ES-I3 (cell line): ENCODE measurements around the gene PFAS.
A peak's percentile ranks its signal among the peaks of the same experiment; 100 is the strongest.
"Not testable (repeated sequence)": the region's sequence is repeated elsewhere in the genome, so short reads cannot be mapped to it uniquely, and the experiment has no call there.

Experiments
- H3K36me3 ChIP-seq: 2 replicates; pipeline ENCODE4 v1.6.1; 2013; ENCODE audit warnings: mild to moderate bottlenecking, low read length, control low read depth, moderate library complexity; ENCODE audit not compliant: insufficient read depth
- H3K4me1 ChIP-seq: 2 replicates; pipeline ENCODE4 v1.6.1; 2013; ENCODE audit warnings: mild to moderate bottlenecking, control low read depth, low read length; ENCODE audit not compliant: insufficient read depth
- H3K9ac ChIP-seq: 2 replicates; pipeline ENCODE4 v1.6.1; 2013; ENCODE audit warnings: low read depth, mild to moderate bottlenecking, low read length, moderate library complexity
- H3K9me3 ChIP-seq: 2 replicates; pipeline ENCODE4 v1.6.1; 2013; ENCODE audit warnings: mild to moderate bottlenecking, low read length, moderate library complexity; ENCODE audit not compliant: control insufficient read depth, insufficient read depth

Gene PFAS

GRCh38 chr17:8248751-8249607, at the start of gene PFAS:
Gene PFAS (plus strand): TSS chr17:8249289. CDS start chr17:8253938, 4,649 bp downstream.
- Histone ChIP-seq H3K4me1 (peaks cover 6% of the 10 kb centered on the region), H3K9ac (peak within 1 kb of the TSS; percentile 78), H3K36me3 (peaks cover under 1% of the 10 kb centered on the region; the same call in 1 of the 2 replicates), H3K9me3 (no peaks in the 10 kb centered on the region)

- no peaks in the 10 kb centered on the region for H3K4me1 ChIP-seq
- peaks cover 17% of the 10 kb centered on the region for H3K36me3 ChIP-seq
- H3K9ac ChIP-seq = no peak overlapping the region
- H3K9me3 ChIP-seq = no peaks in the 10 kb centered on the region
These were observed 44.1 kb upstream of the PFAS start for GRCh38 chr17:8204761-8205555.

DNA sequence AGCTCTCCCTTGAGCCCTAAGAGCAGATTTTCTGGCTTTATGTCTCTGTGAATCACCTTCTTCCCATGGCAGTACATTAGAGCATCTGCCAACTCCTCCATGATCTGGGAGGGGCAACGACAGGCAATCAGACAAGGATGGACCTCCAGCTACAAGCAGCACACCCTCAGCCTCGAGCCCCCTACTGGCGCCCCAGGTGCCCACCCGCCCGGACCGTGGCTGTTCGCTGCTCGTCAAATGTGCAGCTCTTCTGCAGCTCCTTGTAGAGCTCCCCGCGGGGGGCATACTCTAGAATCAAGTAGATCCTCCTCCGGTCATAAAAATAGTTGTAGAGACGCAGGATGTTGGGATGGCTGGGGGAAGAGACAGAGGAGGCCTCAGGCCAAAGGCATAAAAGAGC, 42.6 kb upstream of the PFAS start:
- Histone ChIP-seq H3K36me3 (peaks cover 17% of the 10 kb centered on the region), H3K9ac (no peak overlapping the region), H3K9me3 (no peaks in the 10 kb centered on the region), H3K4me1 (no peaks in the 10 kb centered on the region)

DNA sequence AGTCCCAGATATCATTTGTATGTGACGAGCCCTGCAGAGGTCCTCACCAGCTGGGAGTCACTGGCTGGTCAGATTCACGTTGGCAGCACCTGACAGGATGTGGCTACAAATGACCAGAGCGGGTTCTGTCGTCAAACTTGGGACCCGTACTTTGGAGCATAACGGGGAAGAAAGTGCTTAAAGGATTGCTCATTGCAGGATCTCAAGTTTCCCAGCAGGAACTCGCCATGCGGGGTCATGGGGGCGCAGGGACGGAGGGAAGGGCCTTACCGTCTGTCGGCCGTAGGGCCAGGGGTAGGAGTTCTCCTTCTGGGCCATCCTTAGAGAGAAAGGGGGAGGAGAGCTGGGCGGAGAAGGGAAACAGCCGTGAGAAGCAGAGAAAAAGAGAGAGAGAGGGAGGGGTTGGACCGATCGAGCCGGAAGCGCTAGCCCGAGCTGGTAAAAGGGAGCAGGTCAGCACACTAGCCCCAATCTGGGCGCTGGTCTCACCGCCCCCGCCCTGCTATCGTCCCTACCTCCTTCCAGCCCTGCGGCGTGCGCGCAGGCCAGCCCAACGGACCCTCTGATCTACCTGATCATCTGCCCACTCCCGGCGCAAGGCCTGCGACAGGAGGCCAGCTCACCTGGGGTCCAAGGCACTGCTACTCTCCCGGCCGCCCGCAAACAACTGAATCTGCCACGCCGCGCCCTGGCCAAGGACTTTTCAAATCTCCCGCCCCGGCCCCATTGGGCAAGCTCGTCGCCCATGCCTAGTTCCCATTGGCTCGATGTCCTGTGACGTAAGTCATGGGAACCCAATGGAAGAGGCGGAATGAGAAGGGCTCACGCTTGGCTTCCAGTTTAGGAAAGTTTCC, 39.0 kb upstream of the PFAS start, which contains the start of gene AURKB:
AURKB (minus strand) TSS at position 669 of the 854 bp plus-strand sequence; CDS start at position 318, 351 bp downstream.
- H3K36me3 ChIP-seq = peaks cover 17% of the 10 kb centered on the region
- no peaks in the 10 kb centered on the region for H3K4me1 ChIP-seq
- peak within 1 kb of the TSS; percentile 90 for H3K9ac ChIP-seq
- no peaks in the 10 kb centered on the region for H3K9me3 ChIP-seq

DNA sequence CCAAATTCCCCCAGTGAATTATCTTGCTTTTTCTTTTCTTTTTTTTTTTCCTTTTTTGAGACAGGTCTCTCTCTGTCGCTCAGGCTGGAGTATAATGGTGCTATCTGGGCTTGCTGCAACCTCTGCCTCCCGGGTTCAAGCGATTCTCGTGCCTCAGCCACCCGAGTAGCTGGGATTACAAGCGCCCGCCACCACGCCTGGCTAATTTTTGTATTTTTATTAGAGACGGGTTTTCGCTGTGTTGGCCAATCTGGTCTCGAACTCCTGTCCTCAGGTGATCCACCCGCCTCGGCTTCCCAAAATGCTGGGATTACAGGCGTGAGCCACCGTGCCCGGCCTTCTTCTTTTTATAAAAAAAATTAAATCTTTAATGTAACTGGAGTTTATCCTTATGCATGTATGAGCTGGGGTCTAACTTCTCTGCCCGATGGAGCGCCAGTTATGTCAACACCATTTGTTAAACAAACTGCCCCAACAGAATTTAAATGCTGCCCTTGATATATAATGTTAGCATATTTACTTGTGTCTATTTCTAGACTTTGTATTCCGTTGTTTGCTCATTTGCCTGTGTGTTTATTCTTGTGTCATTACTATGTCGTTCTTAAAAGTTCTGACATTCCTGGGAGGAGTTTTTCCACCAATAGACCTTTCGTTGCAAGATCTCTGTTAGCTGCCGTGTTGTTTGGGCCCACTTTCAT, 38.2 kb upstream of the PFAS start:
- Histone ChIP-seq H3K4me1 (no peaks in the 10 kb centered on the region), H3K36me3 (peaks cover 13% of the 10 kb centered on the region), H3K9me3 (no peaks in the 10 kb centered on the region), H3K9ac (peak overlapping the region; percentile 90; the same call in 1 of the 2 replicates)

GRCh38 chr17:8212312-8213180, 36.5 kb upstream of the PFAS start:
- H3K4me1 ChIP-seq = no peaks in the 10 kb centered on the region
- H3K36me3 ChIP-seq = peaks cover 2% of the 10 kb centered on the region
- H3K9ac ChIP-seq = no peak overlapping the region
- no peaks in the 10 kb centered on the region for H3K9me3 ChIP-seq

GRCh38 chr17:8214000-8214399, 35.1 kb upstream of the PFAS start:
- H3K36me3 ChIP-seq, H3K4me1 ChIP-seq, H3K9ac ChIP-seq, H3K9me3 ChIP-seq: not testable (repeated sequence)

- Histone ChIP-seq H3K36me3 (no peaks in the 10 kb centered on the region), H3K9me3 (no peaks in the 10 kb centered on the region), H3K4me1 (no peaks in the 10 kb centered on the region; the same call in 1 of the 2 replicates), H3K9ac (peak overlapping the region; percentile 81)
These were observed 28.1 kb upstream of the PFAS start for GRCh38 chr17:8220783-8221662.

GRCh38 chr17:8221663-8222379, 27.3 kb upstream of the PFAS start:
- H3K36me3 ChIP-seq = no peaks in the 10 kb centered on the region
- H3K9ac ChIP-seq = peak overlapping the region; percentile 86
- no peaks in the 10 kb centered on the region for H3K9me3 ChIP-seq
- H3K4me1 ChIP-seq = no peaks in the 10 kb centered on the region; the same call in 1 of the 2 replicates

GRCh38 chr17:8222380-8222629, 26.8 kb upstream of the PFAS start:
- no peaks in the 10 kb centered on the region for H3K36me3 ChIP-seq
- peak overlapping the region; percentile 86; the same call in 1 of the 2 replicates for H3K9ac ChIP-seq
- H3K9me3 ChIP-seq = no peaks in the 10 kb centered on the region
- H3K4me1 ChIP-seq = no peaks in the 10 kb centered on the region; the same call in 1 of the 2 replicates

DNA sequence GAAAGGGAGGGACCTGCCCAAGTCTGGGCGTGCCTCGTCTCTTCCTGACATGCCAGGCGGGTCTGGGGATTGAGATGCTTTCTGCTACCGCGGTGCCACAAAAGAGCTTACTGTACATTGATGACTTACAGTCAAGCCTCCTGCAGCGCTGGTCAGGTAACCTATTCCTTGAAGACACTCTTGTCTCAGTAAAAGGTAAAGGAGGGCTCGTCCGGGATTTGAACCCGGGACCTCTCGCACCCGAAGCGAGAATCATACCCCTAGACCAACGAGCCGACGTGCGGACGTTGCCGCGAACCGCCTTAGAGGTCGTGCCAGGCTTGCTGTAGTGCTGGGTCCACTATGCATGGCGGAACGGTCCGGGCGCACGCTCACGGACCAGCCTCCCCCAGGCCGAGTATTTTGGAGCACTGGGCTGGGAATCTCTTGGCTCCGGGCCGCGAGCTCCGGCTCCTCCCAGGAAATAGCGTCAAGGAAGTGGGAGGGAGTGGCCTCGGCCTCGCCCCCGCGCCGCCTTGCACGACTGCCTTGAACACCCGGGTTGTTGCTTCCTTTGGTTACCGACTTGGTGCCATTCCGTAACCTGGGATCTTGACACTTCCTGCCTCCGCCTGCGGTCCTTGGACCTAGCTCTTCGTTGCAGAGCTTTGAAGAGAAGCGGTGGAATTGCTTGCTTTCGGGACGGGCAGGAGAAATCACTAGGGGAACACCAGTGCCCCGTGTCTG, 26.3 kb upstream of the PFAS start:
- Histone ChIP-seq H3K4me1 (no peaks in the 10 kb centered on the region; the same call in 1 of the 2 replicates), H3K9ac (peak overlapping the region; percentile 86), H3K9me3 (no peaks in the 10 kb centered on the region), H3K36me3 (no peaks in the 10 kb centered on the region)
